GM12878 (cell line): ENCODE data around the gene CSAD. TPM values are rescaled to one million over a fixed set of nuclear protein-coding genes. Genes with fewer than 3 reads are reported as not detected.

ENCODE experiments used
- ATAC-seq: fragments of 200-7000 bp; cut with Tn5 transposase; 3 replicates; pipeline ENCODE4 v1.9.1; 2020; ENCODE audit warnings: mild to moderate bottlenecking, moderate library complexity
- BruUV-seq: library from RNA; stranded (reverse); fragments of 400-500 nt; replicated peaks from 2 replicates; lab custom pipeline; 2021; lab: Mats Ljungman, UMichigan
- CTCF ChIA-PET: fragments of 300-600 bp; sonication (Branson Sonifier 250); formaldehyde crosslinking; extraction: SDS; loops from one replicate; lab custom pipeline; 2021; ENCODE audit warnings: inconsistent platforms; lab: Yijun Ruan, JAX
- POLR2A ChIA-PET: fragments of 350-600 bp; formaldehyde crosslinking; extraction: SDS; loops from one replicate; lab custom pipeline; 2021; ENCODE audit warnings: inconsistent platforms; lab: Charles Lee
- RAD21 ChIA-PET: fragments of 300-600 bp; sonication (Branson Sonifier 250); formaldehyde crosslinking; loops from one replicate; lab custom pipeline; 2023; ENCODE audit warnings: antibody characterized with exemption; ENCODE audit not compliant: unreplicated experiment; lab: Charles Lee
- SMC1A ChIA-PET: fragments of 300-600 bp; sonication (Branson Sonifier 250); formaldehyde crosslinking; loops from one replicate; lab custom pipeline; 2023; ENCODE audit not compliant: unreplicated experiment, uncharacterized antibody; lab: Charles Lee
- DNase-seq: peaks from one replicate; pipeline ENCODE4 v3.0.0-alpha.2; 2011; ENCODE audit warnings: low read depth, low spot score
- FAIRE-seq: peaks from 3 replicates; lab custom pipeline; 2011; peaks lifted over from hg19 to GRCh38; lab: Jason Lieb, UNC
- H2AFZ ChIP-seq: 2 replicates; pipeline ENCODE4 v1.6.0; 2011; ENCODE audit warnings: low read depth, low read length, control low read depth; ENCODE audit not compliant: control insufficient read depth
- H3K27ac ChIP-seq: 2 replicates; pipeline ENCODE4 v1.5.1; 2011; ENCODE audit warnings: control low read depth; ENCODE audit not compliant: control insufficient read depth, insufficient read depth
- H3K27me3 ChIP-seq, 2 experiments: replicated peaks in 1 of 2; 2 replicates each; pipeline versions ENCODE4 v1.6.0 to v1.6.1; 2011; ENCODE audit warnings: low read length in 1 of 2; ENCODE audit not compliant: control insufficient read depth in 2 of 2, insufficient read depth in 2 of 2
- H3K36me3 ChIP-seq, 2 experiments: 2 replicates each; pipeline ENCODE4 v1.5.1; 2011; ENCODE audit warnings: low read length in 1 of 2; ENCODE audit not compliant: control insufficient read depth in 2 of 2, insufficient read depth in 2 of 2
- H3K4me1 ChIP-seq: 2 replicates; pipeline ENCODE4 v1.6.1; 2011; ENCODE audit warnings: mild to moderate bottlenecking, low read length, moderate library complexity, mixed read lengths; ENCODE audit not compliant: control insufficient read depth, insufficient read depth
- H3K4me2 ChIP-seq: 2 replicates; pipeline ENCODE4 v1.6.0; 2011; ENCODE audit warnings: control low read depth; ENCODE audit not compliant: control insufficient read depth, insufficient read depth
- H3K4me3 ChIP-seq: fragments of 200-600 bp; sonication (generic); 2 replicates; pipeline ENCODE4 v1.5.1; 2016
- H3K79me2 ChIP-seq: 2 replicates; pipeline ENCODE4 v1.6.0; 2011; ENCODE audit warnings: low read length; ENCODE audit not compliant: control insufficient read depth, insufficient read depth
- H3K9ac ChIP-seq: 2 replicates; pipeline ENCODE4 v1.8.0; 2011; ENCODE audit warnings: low read length, control low read depth, mixed read lengths; ENCODE audit not compliant: control insufficient read depth, insufficient read depth
- H3K9me3 ChIP-seq: replicated peaks from 3 replicates; pipeline ENCODE4 v1.5.1; 2011; ENCODE audit warnings: mild to moderate bottlenecking, low read length; ENCODE audit not compliant: control insufficient read depth, insufficient read depth
- H4K20me1 ChIP-seq: 2 replicates; pipeline ENCODE4 v1.6.0; 2011; ENCODE audit not compliant: control insufficient read depth, insufficient read depth
- CHD1 ChIP-seq: IDR thresholded peaks from 2 replicates; pipeline ENCODE4 v1.6.1; 2012; ENCODE audit warnings: low read depth, low read length, improper control_type of control experiment
- KDM1A ChIP-seq: fragments of 200-600 bp; sonication (generic); IDR thresholded peaks from 2 replicates; pipeline ENCODE4 v1.6.1; 2016; ENCODE audit warnings: borderline replicate concordance
- LARP7 ChIP-seq: fragments of 450-650 bp; IDR thresholded peaks from 2 replicates; pipeline ENCODE4 v1.6.1; 2017; ENCODE audit warnings: mild to moderate bottlenecking
- NR2C1 ChIP-seq: fragments of 450-650 bp; IDR thresholded peaks from 2 replicates; pipeline ENCODE4 v1.6.1; 2017; ENCODE audit warnings: antibody characterized with exemption, mild to moderate bottlenecking, moderate library complexity
- POLR2A ChIP-seq: IDR thresholded peaks from 2 replicates; pipeline ENCODE4 v1.6.1; 2011; ENCODE audit warnings: low read depth, mild to moderate bottlenecking, low read length
- RBBP5 ChIP-seq: fragments of 200-600 bp; sonication (generic); conservative IDR thresholded peaks from 2 replicates; pipeline ENCODE4 v1.6.1; 2016
- SRF ChIP-seq, 2 experiments: IDR thresholded peaks; 2 replicates each; pipeline ENCODE4 v1.6.1; 2011; ENCODE audit warnings: low read depth in 2 of 2, low read length in 2 of 2, mild to moderate bottlenecking in 1 of 2, moderate library complexity in 1 of 2
- TARDBP ChIP-seq: IDR thresholded peaks from 2 replicates; pipeline ENCODE4 v1.6.1; 2016; ENCODE audit warnings: borderline replicate concordance
- USF1 ChIP-seq: IDR thresholded peaks from 2 replicates; pipeline ENCODE4 v1.6.1; 2011; ENCODE audit warnings: borderline replicate concordance, low read depth, mild to moderate bottlenecking, moderate library complexity, mixed read lengths, low read length; ENCODE audit not compliant: insufficient read depth; ENCODE audit errors: extremely low read length
- WRNIP1 ChIP-seq: IDR thresholded peaks from 2 replicates; pipeline ENCODE4 v1.6.1; 2011; ENCODE audit warnings: low read depth, low read length, improper control_type of control experiment, borderline replicate concordance
- ZBED1 ChIP-seq: IDR thresholded peaks from 2 replicates; pipeline ENCODE4 v1.6.1; 2016; ENCODE audit warnings: borderline replicate concordance
- ZBTB11 ChIP-seq: fragments of 450-650 bp; formaldehyde crosslinking; IDR thresholded peaks from 2 replicates; pipeline ENCODE4 v1.5.0; 2022; ENCODE audit warnings: mild to moderate bottlenecking, missing genetic modification characterization
- WGBS: methylation state at CpG from one replicate; pipeline ENCODE4 v1.1.6; 2016; ENCODE audit warnings: low lambda C conversion rate; ENCODE audit not compliant: insufficient replicate concordance, insufficient coverage; ENCODE audit errors: missing lambda C conversion rate; 5-methylcytosine and 5-hydroxymethylcytosine counted together
- in situ Hi-C: fragments of 300-500 bp; cut with MboI; formaldehyde crosslinking; loops from 9 replicates; pipeline ENCODE4 v1.14.3; 2018; ENCODE audit warnings: mixed read lengths
- intact Hi-C: fragments of 100-400 bp; cut with micrococcal nuclease; formaldehyde crosslinking; loops from one replicate; pipeline ENCODE4 v1.14.2; 2022; ENCODE audit not compliant: unreplicated experiment
- polyA plus RNA-seq, 11 experiments: library from polyadenylated mRNA; depleted of rRNA in 4 of 11; unstranded in 6 of 11; stranded (reverse) in 5 of 11; fragments of >200 nt; fragmentation: Nextera tagmentation in 4 of 11; fragmentation: Illumina TruSeq in 1 of 11; extraction: Ambion mirVana in 4 of 11; extraction: Trizol in 1 of 11; gene quantifications; 1 replicate in 1 of 11; 2 replicates in 10 of 11; pipeline versions ENCODE4 v1.2.1 to v1.2.3, GENCODE V29; 2011 to 2016; ENCODE audit warnings: inconsistent platforms in 2 of 11, missing spikeins in 2 of 11, low read depth in 1 of 11
- total RNA-seq, 4 experiments: library from RNA; depleted of rRNA in 3 of 4; stranded (reverse); fragments of >200 nt in 3 of 4; fragmentation: Illumina TruSeq in 1 of 4; extraction: Trizol in 1 of 4; gene quantifications; 2 replicates each; pipeline versions ENCODE4 v1.2.1 to v1.2.3, GENCODE V29; 2013 to 2021
- TF ChIP-seq, protein P1 (sequence below): fragments of 450-650 bp; formaldehyde crosslinking; IDR thresholded peaks from 2 replicates; pipeline ENCODE4 v1.4.0; 2022; ENCODE audit warnings: mild to moderate bottlenecking, moderate library complexity
- TF ChIP-seq, protein P2 (sequence below): fragments of 450-650 bp; conservative IDR thresholded peaks from 2 replicates; pipeline ENCODE4 v1.6.1; 2017; ENCODE audit warnings: mild to moderate bottlenecking, moderate library complexity

The CSAD gene
- total and polyA plus RNA-seq, 10 of the 15 experiments (the other 5 are each of a cell fraction or from before 2014, with no cell fraction given): 1.1 to 20.4 (median 6.2) TPM

DNA sequence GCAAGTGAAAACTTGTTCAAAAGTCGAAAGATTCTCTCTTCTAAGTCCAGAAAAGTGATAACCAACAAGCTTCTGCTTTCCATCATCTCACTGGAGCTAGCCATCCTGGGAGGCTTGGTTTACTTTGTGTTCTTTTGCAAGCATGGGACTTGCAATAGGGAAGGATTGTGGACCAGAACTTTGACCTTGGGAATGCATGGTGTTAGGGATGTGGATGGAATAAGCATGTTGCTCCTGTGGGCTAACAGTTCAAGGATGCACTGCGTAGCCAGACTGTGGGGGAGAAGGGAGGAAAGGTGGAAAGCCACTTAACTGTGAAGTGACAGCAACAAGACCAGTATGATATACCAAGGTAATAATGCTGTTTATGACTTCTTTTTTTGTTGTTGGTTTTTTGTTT is 48.9 kb downstream of the CSAD start:
- Histone ChIP-seq H3K9ac (no peak overlapping the region), H3K4me2 (no peak overlapping the region), H3K27ac (no peak overlapping the region), H3K36me3 (no peaks in the 10 kb centered on the region), H4K20me1 (no peaks in the 10 kb centered on the region), H3K4me3 (no peak overlapping the region), H3K79me2 (no peaks in the 10 kb centered on the region), H3K9me3 (peaks cover 2% of the 10 kb centered on the region; the same call in 1 of the 3 replicates), H2AFZ (no peak overlapping the region), H3K4me1 (no peaks in the 10 kb centered on the region), H3K27me3 (no peaks in the 10 kb centered on the region; a peak in 1 of 4 replicates)
- FAIRE-seq: no peak
- ChIA-PET POLR2A (no interaction called here), SMC1A (interaction anchor here (0.6 to 1.2 kb wide), 2 partner anchors 32 to 54 kb away, joined by 3 to 4 read pairs; no protein-coding TSS in a partner anchor), RAD21 (no interaction called here), CTCF (interaction anchor here (0.6 to 1.6 kb wide), 4 partner anchors 14 to 389 kb away, joined by 3 to 7 read pairs (median 4); no protein-coding TSS in a partner anchor)
- no peak for ATAC-seq
- no TSS peak for BruUV-seq
- DNase-seq: no peak
- WGBS: 49% methylated on average over 2 of the region's 2 CpGs
- intact Hi-C loops: no loop called here
- TF ChIP-seq WRNIP1 (no peak), TARDBP (no peak), KDM1A (no peak), SRF (IDR thresholded peaks at IDR 0.05; ENCODE audit: low read depth in 2 of 2, low read length in 2 of 2) (no peak), USF1 (no peak), NR2C1 (no peak), LARP7 (no peak), ZBED1 (no peak), ZBTB11 (CRISPR knock-in tag) (no peak), CHD1 (no peak), POLR2A (no peak), RBBP5 (no peak)
- TF ChIP-seq, protein P1, sequence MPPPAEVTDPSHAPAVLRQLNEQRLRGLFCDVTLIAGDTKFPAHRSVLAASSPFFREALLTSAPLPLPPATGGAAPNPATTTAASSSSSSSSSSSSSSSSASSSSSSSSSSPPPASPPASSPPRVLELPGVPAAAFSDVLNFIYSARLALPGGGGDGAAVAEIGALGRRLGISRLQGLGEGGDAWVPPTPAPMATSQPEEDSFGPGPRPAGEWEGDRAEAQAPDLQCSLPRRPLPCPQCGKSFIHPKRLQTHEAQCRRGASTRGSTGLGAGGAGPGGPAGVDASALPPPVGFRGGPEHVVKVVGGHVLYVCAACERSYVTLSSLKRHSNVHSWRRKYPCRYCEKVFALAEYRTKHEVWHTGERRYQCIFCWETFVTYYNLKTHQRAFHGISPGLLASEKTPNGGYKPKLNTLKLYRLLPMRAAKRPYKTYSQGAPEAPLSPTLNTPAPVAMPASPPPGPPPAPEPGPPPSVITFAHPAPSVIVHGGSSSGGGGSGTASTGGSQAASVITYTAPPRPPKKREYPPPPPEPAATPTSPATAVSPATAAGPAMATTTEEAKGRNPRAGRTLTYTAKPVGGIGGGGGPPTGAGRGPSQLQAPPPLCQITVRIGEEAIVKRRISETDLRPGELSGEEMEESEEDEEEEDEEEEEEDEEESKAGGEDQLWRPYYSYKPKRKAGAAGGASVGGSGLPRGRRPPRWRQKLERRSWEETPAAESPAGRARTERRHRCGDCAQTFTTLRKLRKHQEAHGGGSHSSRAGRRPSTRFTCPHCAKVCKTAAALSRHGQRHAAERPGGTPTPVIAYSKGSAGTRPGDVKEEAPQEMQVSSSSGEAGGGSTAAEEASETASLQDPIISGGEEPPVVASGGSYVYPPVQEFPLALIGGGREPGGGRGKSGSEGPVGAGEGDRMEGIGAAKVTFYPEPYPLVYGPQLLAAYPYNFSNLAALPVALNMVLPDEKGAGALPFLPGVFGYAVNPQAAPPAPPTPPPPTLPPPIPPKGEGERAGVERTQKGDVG (CRISPR knock-in tag): no peak
- TF ChIP-seq, protein P2, sequence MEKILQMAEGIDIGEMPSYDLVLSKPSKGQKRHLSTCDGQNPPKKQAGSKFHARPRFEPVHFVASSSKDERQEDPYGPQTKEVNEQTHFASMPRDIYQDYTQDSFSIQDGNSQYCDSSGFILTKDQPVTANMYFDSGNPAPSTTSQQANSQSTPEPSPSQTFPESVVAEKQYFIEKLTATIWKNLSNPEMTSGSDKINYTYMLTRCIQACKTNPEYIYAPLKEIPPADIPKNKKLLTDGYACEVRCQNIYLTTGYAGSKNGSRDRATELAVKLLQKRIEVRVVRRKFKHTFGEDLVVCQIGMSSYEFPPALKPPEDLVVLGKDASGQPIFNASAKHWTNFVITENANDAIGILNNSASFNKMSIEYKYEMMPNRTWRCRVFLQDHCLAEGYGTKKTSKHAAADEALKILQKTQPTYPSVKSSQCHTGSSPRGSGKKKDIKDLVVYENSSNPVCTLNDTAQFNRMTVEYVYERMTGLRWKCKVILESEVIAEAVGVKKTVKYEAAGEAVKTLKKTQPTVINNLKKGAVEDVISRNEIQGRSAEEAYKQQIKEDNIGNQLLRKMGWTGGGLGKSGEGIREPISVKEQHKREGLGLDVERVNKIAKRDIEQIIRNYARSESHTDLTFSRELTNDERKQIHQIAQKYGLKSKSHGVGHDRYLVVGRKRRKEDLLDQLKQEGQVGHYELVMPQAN: no peak
- in situ Hi-C loops: no loop called here
